ENCODE measurements around the gene ADAMTS12. TPM values are rescaled to one million over a fixed set of nuclear protein-coding genes. Genes with fewer than 3 reads are reported as not detected.

The ADAMTS12 gene
- total RNA-seq, 1 experiment from 2014 or later: 6.2 TPM

DNA sequence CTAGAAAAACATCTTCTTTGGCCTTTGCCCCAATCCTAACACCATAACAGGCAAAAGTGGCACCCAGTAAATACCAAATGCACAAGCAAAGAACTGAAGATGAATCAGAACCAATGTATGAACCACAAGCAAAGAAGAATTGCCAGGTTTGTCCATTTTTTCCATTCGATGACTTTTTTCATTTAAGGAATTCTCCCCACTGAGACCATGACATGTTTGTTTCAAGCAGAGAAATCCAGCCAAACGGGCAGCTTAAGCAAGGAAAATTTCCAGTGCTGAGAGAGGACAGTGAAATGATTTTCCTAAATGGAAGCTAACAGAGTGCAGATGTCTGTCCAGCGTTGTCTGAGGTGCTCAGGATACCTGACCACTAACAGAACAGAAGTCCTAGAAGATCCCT is 203.7 kb downstream of the ADAMTS12 start:
- Histone ChIP-seq H4K91ac (ENCODE audit: insufficient read length, low read depth, low read length) (no peak overlapping the region), H3K79me2 (ENCODE audit: insufficient read depth, low read length) (no peaks in the 10 kb centered on the region), H3K56ac (ENCODE audit: insufficient read length, low read depth, low read length) (no peak overlapping the region), H2BK12ac (ENCODE audit: insufficient read length, low read depth, low read length) (no peak overlapping the region), H3K79me1 (ENCODE audit: insufficient read depth, low read depth, low read length, poor library complexity, severe bottlenecking) (no peaks in the 10 kb centered on the region), H3K27me3 (ENCODE audit: insufficient read depth, low read length) (no peaks in the 10 kb centered on the region), H4K8ac (replicated peaks; ENCODE audit: insufficient read length, low read depth, low read length) (no peak overlapping the region), H3K4ac (ENCODE audit: low read depth, low read length) (no peak overlapping the region), H4K5ac (ENCODE audit: insufficient read length, low read depth, low read length) (no peak overlapping the region), H4K20me1 (ENCODE audit: control insufficient read depth, insufficient read depth, insufficient read length) (no peaks in the 10 kb centered on the region), H3K9ac (ENCODE audit: extremely low read depth, insufficient read length, low read length) (no peak overlapping the region), H2BK5ac (ENCODE audit: insufficient read length, low read length) (no peak overlapping the region), H3K14ac (ENCODE audit: insufficient read depth, low read length) (no peak overlapping the region), H3K27ac (ENCODE audit: insufficient read length, low read depth, low read length) (no peak overlapping the region), H3K23me2 (ENCODE audit: insufficient read length, low read depth, low read length, poor library complexity, severe bottlenecking) (no peaks in the 10 kb centered on the region), H2BK120ac (ENCODE audit: low read depth, low read length, poor library complexity, severe bottlenecking) (no peak overlapping the region), H3K4me1 (ENCODE audit: insufficient read depth, low read length) (no peaks in the 10 kb centered on the region), H2BK15ac (ENCODE audit: low read depth, low read length) (no peak overlapping the region), H3K23ac (ENCODE audit: insufficient read length, low read depth, low read length) (no peak overlapping the region), H3K18ac (ENCODE audit: insufficient read length, low read depth, low read length) (no peak overlapping the region), H3K9me3 (ENCODE audit: control insufficient read depth, low read depth, low read length) (no peaks in the 10 kb centered on the region), H2AFZ (ENCODE audit: low read length) (no peak overlapping the region), H3K4me2 (ENCODE audit: insufficient read depth, insufficient read length, low read length) (no peak overlapping the region), H3T11ph (ENCODE audit: low read length) (no peak overlapping the region), H2BK20ac (ENCODE audit: low read depth, low read length, poor library complexity, severe bottlenecking) (no peak overlapping the region), H2AK5ac (ENCODE audit: insufficient read length, low read length) (no peak overlapping the region)
- H3K36me3 Mint-ChIP-seq (ENCODE audit: insufficient read depth in 1 of 3, low read depth in 3 of 3): peaks cover 0 to 8% (median 2%) of the 10 kb centered on the region in 3 experiments; a peak in 3 of 7 replicates
- peaks cover 18 to 19% of the 10 kb centered on the region in 2 experiments for H3K4me1 Mint-ChIP-seq
- H3K27me3 Mint-ChIP-seq (ENCODE audit: low read depth): no peaks in the 10 kb centered on the region
- no peak for DNase-seq
- no CpG with 5 or more reads among the region's 3 CpGs for WGBS (ENCODE audit: extremely low coverage, insufficient read length, low lambda C conversion rate)
- TF ChIP-seq, protein P1, sequence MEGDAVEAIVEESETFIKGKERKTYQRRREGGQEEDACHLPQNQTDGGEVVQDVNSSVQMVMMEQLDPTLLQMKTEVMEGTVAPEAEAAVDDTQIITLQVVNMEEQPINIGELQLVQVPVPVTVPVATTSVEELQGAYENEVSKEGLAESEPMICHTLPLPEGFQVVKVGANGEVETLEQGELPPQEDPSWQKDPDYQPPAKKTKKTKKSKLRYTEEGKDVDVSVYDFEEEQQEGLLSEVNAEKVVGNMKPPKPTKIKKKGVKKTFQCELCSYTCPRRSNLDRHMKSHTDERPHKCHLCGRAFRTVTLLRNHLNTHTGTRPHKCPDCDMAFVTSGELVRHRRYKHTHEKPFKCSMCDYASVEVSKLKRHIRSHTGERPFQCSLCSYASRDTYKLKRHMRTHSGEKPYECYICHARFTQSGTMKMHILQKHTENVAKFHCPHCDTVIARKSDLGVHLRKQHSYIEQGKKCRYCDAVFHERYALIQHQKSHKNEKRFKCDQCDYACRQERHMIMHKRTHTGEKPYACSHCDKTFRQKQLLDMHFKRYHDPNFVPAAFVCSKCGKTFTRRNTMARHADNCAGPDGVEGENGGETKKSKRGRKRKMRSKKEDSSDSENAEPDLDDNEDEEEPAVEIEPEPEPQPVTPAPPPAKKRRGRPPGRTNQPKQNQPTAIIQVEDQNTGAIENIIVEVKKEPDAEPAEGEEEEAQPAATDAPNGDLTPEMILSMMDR (conservative IDR thresholded peaks at IDR 0.05): no peak
- H3K27ac Mint-ChIP-seq: no peak overlapping the region
- peaks cover 0 to 7% of the 10 kb centered on the region in 2 experiments; a peak in 2 of 5 replicates for H3K9me3 Mint-ChIP-seq
- no peak overlapping the region for H3K4me3 Mint-ChIP-seq

Measured in H9 (cell line).